WTC11 (cell line): ENCODE data around the gene GPX2. TPM values are rescaled to one million over a fixed set of nuclear protein-coding genes. Genes with fewer than 3 reads are reported as not detected.

Experiments
- ATAC-seq: fragments of 200-7000 bp; cut with Tn5 transposase; 2 replicates; pipeline ENCODE4 v1.10.0; 2021; ENCODE audit warnings: mild to moderate bottlenecking, moderate library complexity
- CTCF ChIA-PET: fragments of 300-600 bp; sonication (Branson Sonifier 250); formaldehyde crosslinking; loops from one replicate; lab custom pipeline; 2021; ENCODE audit warnings: antibody characterized with exemption; lab: Charles Lee
- POLR2A ChIA-PET: fragments of 350-600 bp; sonication (Branson Sonifier 250); formaldehyde crosslinking; loops from one replicate; lab custom pipeline; 2021; ENCODE audit warnings: antibody characterized with exemption; lab: Charles Lee
- DNase-seq: peaks from one replicate; pipeline ENCODE4 v3.0.0; 2021; ENCODE audit warnings: low spot score
- H3K27ac Mint-ChIP-seq: 2 replicates; pipeline ENCODE4 v1.8.0; 2021; ENCODE audit warnings: mixed read lengths
- H3K27me3 Mint-ChIP-seq: 2 replicates; pipeline ENCODE4 v1.8.0; 2021; ENCODE audit warnings: low read depth, mild to moderate bottlenecking, moderate library complexity, mixed read lengths
- H3K36me3 Mint-ChIP-seq: 2 replicates; pipeline ENCODE4 v1.8.0; 2021; ENCODE audit warnings: mixed read lengths
- H3K4me1 Mint-ChIP-seq: 2 replicates; pipeline ENCODE4 v1.8.0; 2022; ENCODE audit warnings: mixed read lengths
- H3K4me3 Mint-ChIP-seq: 2 replicates; pipeline ENCODE4 v1.8.0; 2021; ENCODE audit warnings: mild to moderate bottlenecking, moderate library complexity, mixed read lengths
- H3K9me3 Mint-ChIP-seq: 2 replicates; pipeline ENCODE4 v1.8.0; 2021; ENCODE audit warnings: mixed read lengths
- ATF1 ChIP-seq: sonication (generic); formaldehyde crosslinking; IDR thresholded peaks from 2 replicates; pipeline ENCODE4 v1.8.1; 2023; ENCODE audit warnings: mild to moderate bottlenecking, moderate library complexity, missing genetic modification reagents
- CBFB ChIP-seq: sonication (generic); formaldehyde crosslinking; IDR thresholded peaks from 2 replicates; pipeline ENCODE4 v1.8.1; 2022; ENCODE audit warnings: mild to moderate bottlenecking, low read depth, missing genetic modification reagents
- FOXJ3 ChIP-seq: sonication (generic); formaldehyde crosslinking; IDR thresholded peaks from 2 replicates; pipeline ENCODE4 v1.9.0; 2021; ENCODE audit warnings: missing genetic modification reagents, mild to moderate bottlenecking, borderline replicate concordance
- IRF1 ChIP-seq: sonication (generic); formaldehyde crosslinking; IDR thresholded peaks from 2 replicates; pipeline ENCODE4 v1.8.0; 2023; ENCODE audit warnings: missing genetic modification reagents
- MXD4 ChIP-seq: fragments of 250-450 bp; sonication (Bioruptor Pico); IDR thresholded peaks from 2 replicates; pipeline ENCODE4 v1.8.0; 2021; ENCODE audit warnings: mild to moderate bottlenecking, moderate library complexity, borderline replicate concordance
- SMAD3 ChIP-seq: sonication (generic); formaldehyde crosslinking; IDR thresholded peaks from 2 replicates; pipeline ENCODE4 v1.8.0; 2022; ENCODE audit warnings: missing genetic modification reagents, mild to moderate bottlenecking, borderline replicate concordance
- TCF7 ChIP-seq: sonication (generic); formaldehyde crosslinking; IDR thresholded peaks from 2 replicates; pipeline ENCODE4 v1.8.0; 2022; ENCODE audit warnings: mild to moderate bottlenecking, low read depth, missing genetic modification reagents, moderate library complexity
- USF1 ChIP-seq: sonication (generic); formaldehyde crosslinking; IDR thresholded peaks from 2 replicates; pipeline ENCODE4 v1.8.0; 2022; ENCODE audit warnings: mild to moderate bottlenecking, missing genetic modification reagents
- ZNF121 ChIP-seq: sonication (generic); formaldehyde crosslinking; IDR thresholded peaks from 2 replicates; pipeline ENCODE4 v1.8.0; 2023; ENCODE audit warnings: missing genetic modification reagents
- ZNF281 ChIP-seq: sonication (generic); formaldehyde crosslinking; IDR thresholded peaks from 2 replicates; pipeline ENCODE4 v1.8.0; 2023; ENCODE audit warnings: mild to moderate bottlenecking, missing genetic modification reagents
- ZNF423 ChIP-seq: fragments of 250-450 bp; sonication (Bioruptor Pico); IDR thresholded peaks from 2 replicates; pipeline ENCODE4 v2.1.2; 2022; ENCODE audit warnings: mild to moderate bottlenecking, moderate library complexity
- total RNA-seq: library from RNA; stranded (reverse); gene quantifications from 3 replicates; pipeline ENCODE4 v1.2.3, GENCODE V29; 2021
- TF ChIP-seq, protein P1 (sequence below): sonication (generic); formaldehyde crosslinking; IDR thresholded peaks from 2 replicates; pipeline ENCODE4 v1.8.1; 2022; ENCODE audit warnings: low read depth, missing genetic modification reagents, borderline replicate concordance
- TF ChIP-seq, protein P2 (sequence below): sonication (generic); formaldehyde crosslinking; IDR thresholded peaks from 2 replicates; pipeline ENCODE4 v1.8.0; 2022; ENCODE audit warnings: mild to moderate bottlenecking, missing genetic modification reagents
- TF ChIP-seq, protein P3 (sequence below): sonication (generic); formaldehyde crosslinking; IDR thresholded peaks from 2 replicates; pipeline ENCODE4 v1.8.1; 2023; ENCODE audit warnings: mild to moderate bottlenecking, missing genetic modification reagents, borderline replicate concordance
- TF ChIP-seq, protein P4 (sequence below): sonication (generic); formaldehyde crosslinking; IDR thresholded peaks from 2 replicates; pipeline ENCODE4 v1.8.1; 2023; ENCODE audit warnings: mild to moderate bottlenecking, moderate library complexity, missing genetic modification reagents
- TF ChIP-seq, protein P5 (sequence below): fragments of 250-450 bp; sonication (Bioruptor Pico); IDR thresholded peaks from 2 replicates; pipeline ENCODE4 v1.9.0; 2021; ENCODE audit warnings: mild to moderate bottlenecking

GPX2 gene
- total RNA-seq, 1 experiment from 2014 or later = 1.5 TPM

GRCh38 chr14:64923015-64923414, 19.5 kb downstream of the GPX2 start:
- CTCF ChIA-PET = interaction anchor here (1.3 to 1.7 kb wide), 2 partner anchors 12 to 97 kb away, joined by 3 to 6 read pairs; no protein-coding TSS in a partner anchor

DNA sequence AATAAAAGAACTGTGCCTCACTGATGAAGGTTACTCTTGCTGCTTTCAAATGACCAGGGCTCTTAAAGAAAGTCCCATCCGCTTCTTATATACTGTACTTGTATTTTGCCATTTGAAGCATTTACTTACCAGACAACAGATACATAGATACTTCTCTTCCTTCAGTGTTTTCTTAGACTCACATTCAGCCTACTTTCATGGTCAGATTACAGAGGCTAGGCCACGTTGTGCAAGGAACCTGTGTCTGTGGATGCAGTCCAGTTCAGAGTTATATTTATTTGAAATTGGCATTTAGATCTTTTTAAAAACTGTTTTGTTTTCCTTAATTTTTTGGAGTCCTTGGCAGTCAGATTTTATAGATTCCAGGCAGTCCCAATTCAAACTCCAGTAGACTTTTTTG, 22.1 kb downstream of the GPX2 start:
- ChIA-PET CTCF (no interaction called here), POLR2A (no interaction called here)
- H3K27me3 Mint-ChIP-seq = no peaks in the 10 kb centered on the region
- peaks cover 22% of the 10 kb centered on the region for H3K36me3 Mint-ChIP-seq
- no peak for ATAC-seq
- no peak for DNase-seq
- peak overlapping the region; percentile 5; the same call in 1 of the 2 replicates for H3K27ac Mint-ChIP-seq
- peaks cover 7% of the 10 kb centered on the region for H3K4me1 Mint-ChIP-seq
- TF ChIP-seq ZNF281 (CRISPR knock-in tag) = no peak
- TF ChIP-seq, protein P1, sequence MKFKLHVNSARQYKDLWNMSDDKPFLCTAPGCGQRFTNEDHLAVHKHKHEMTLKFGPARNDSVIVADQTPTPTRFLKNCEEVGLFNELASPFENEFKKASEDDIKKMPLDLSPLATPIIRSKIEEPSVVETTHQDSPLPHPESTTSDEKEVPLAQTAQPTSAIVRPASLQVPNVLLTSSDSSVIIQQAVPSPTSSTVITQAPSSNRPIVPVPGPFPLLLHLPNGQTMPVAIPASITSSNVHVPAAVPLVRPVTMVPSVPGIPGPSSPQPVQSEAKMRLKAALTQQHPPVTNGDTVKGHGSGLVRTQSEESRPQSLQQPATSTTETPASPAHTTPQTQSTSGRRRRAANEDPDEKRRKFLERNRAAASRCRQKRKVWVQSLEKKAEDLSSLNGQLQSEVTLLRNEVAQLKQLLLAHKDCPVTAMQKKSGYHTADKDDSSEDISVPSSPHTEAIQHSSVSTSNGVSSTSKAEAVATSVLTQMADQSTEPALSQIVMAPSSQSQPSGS (CRISPR knock-in tag) = no peak
- TF ChIP-seq CBFB (CRISPR knock-in tag) = no peak
- TF ChIP-seq SMAD3 (CRISPR knock-in tag) = no peak
- no peak for TF ChIP-seq MXD4
- TF ChIP-seq IRF1 = no peak
- no peak for TF ChIP-seq ATF1 (CRISPR knock-in tag)
- TF ChIP-seq, protein P2, sequence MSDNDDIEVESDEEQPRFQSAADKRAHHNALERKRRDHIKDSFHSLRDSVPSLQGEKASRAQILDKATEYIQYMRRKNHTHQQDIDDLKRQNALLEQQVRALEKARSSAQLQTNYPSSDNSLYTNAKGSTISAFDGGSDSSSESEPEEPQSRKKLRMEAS (CRISPR knock-in tag) = no peak
- TF ChIP-seq TCF7 (CRISPR knock-in tag) = no peak
- TF ChIP-seq ZNF423 (CRISPR knock-in tag) = no peak
- no peak overlapping the region for H3K4me3 Mint-ChIP-seq
- H3K9me3 Mint-ChIP-seq = peaks cover 7% of the 10 kb centered on the region; the same call in 1 of the 2 replicates

More at GRCh38 chr14:64923015-64923414, 19.5 kb downstream of the GPX2 start:
- no peak overlapping the region for H3K27ac Mint-ChIP-seq
- TF ChIP-seq, protein P3, sequence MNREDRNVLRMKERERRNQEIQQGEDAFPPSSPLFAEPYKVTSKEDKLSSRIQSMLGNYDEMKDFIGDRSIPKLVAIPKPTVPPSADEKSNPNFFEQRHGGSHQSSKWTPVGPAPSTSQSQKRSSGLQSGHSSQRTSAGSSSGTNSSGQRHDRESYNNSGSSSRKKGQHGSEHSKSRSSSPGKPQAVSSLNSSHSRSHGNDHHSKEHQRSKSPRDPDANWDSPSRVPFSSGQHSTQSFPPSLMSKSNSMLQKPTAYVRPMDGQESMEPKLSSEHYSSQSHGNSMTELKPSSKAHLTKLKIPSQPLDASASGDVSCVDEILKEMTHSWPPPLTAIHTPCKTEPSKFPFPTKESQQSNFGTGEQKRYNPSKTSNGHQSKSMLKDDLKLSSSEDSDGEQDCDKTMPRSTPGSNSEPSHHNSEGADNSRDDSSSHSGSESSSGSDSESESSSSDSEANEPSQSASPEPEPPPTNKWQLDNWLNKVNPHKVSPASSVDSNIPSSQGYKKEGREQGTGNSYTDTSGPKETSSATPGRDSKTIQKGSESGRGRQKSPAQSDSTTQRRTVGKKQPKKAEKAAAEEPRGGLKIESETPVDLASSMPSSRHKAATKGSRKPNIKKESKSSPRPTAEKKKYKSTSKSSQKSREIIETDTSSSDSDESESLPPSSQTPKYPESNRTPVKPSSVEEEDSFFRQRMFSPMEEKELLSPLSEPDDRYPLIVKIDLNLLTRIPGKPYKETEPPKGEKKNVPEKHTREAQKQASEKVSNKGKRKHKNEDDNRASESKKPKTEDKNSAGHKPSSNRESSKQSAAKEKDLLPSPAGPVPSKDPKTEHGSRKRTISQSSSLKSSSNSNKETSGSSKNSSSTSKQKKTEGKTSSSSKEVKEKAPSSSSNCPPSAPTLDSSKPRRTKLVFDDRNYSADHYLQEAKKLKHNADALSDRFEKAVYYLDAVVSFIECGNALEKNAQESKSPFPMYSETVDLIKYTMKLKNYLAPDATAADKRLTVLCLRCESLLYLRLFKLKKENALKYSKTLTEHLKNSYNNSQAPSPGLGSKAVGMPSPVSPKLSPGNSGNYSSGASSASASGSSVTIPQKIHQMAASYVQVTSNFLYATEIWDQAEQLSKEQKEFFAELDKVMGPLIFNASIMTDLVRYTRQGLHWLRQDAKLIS (CRISPR knock-in tag) = no peak
- 0 out of 2 replicates have a peak, but pooled peaks have one; percentile 51 for TF ChIP-seq ZNF121 (CRISPR knock-in tag)
- no peaks in the 10 kb centered on the region for H3K27me3 Mint-ChIP-seq
- DNase-seq (no peak), ATAC-seq (no peak)
- H3K4me1 Mint-ChIP-seq = 0 out of 2 replicates have a peak, but pooled peaks cover 3% of the 10 kb centered on the region
- H3K9me3 Mint-ChIP-seq = peaks cover 7% of the 10 kb centered on the region; the same call in 1 of the 2 replicates
- peaks cover 24% of the 10 kb centered on the region for H3K36me3 Mint-ChIP-seq
- no peak overlapping the region for H3K4me3 Mint-ChIP-seq
- POLR2A ChIA-PET = interaction anchor here (0.7 kb wide), 1 partner anchor 34 kb away, joined by 3 read pairs; no protein-coding TSS in a partner anchor

DNA sequence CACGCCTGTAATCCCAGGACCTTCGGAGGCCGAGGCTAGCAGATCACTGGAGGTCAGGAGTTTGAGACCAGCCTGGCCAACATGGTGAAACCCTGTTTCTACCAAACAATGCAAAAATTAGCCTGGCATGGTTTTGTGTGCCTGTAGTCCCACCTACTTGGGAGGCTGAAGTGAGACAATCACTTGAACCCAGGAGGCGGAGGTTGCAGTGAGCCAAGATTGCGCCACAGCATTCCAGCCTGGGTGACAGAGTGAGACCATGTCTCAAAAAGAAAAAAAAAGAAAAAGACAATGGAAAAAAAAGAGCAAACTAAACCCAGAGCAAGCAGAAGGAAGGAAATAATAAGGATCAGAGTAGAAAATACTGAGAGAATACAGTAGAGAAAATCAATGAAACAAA, 22.9 kb downstream of the GPX2 start:
- Mint-ChIP-seq H3K4me3 (no peak overlapping the region), H3K36me3 (peaks cover 20% of the 10 kb centered on the region), H3K4me1 (peaks cover 14% of the 10 kb centered on the region), H3K27me3 (no peaks in the 10 kb centered on the region), H3K9me3 (peaks cover 7% of the 10 kb centered on the region; the same call in 1 of the 2 replicates), H3K27ac (no peak overlapping the region)
- DNase-seq (no peak), ATAC-seq (no peak)
- ChIA-PET POLR2A (no interaction called here), CTCF (no interaction called here)
- no peak for TF ChIP-seq USF1 (CRISPR knock-in tag)
- TF ChIP-seq SMAD3 (CRISPR knock-in tag) = no peak
- TF ChIP-seq, protein P4, sequence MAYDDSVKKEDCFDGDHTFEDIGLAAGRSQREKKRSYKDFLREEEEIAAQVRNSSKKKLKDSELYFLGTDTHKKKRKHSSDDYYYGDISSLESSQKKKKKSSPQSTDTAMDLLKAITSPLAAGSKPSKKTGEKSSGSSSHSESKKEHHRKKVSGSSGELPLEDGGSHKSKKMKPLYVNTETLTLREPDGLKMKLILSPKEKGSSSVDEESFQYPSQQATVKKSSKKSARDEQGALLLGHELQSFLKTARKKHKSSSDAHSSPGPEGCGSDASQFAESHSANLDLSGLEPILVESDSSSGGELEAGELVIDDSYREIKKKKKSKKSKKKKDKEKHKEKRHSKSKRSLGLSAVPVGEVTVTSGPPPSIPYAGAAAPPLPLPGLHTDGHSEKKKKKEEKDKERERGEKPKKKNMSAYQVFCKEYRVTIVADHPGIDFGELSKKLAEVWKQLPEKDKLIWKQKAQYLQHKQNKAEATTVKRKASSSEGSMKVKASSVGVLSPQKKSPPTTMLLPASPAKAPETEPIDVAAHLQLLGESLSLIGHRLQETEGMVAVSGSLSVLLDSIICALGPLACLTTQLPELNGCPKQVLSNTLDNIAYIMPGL = no peak
- TF ChIP-seq CBFB (CRISPR knock-in tag) = no peak
- no peak for TF ChIP-seq FOXJ3
- TF ChIP-seq, protein P1 (CRISPR knock-in tag) = no peak
- TF ChIP-seq, protein P5, sequence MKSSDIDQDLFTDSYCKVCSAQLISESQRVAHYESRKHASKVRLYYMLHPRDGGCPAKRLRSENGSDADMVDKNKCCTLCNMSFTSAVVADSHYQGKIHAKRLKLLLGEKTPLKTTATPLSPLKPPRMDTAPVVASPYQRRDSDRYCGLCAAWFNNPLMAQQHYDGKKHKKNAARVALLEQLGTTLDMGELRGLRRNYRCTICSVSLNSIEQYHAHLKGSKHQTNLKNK (CRISPR knock-in tag) = no peak
